GM15510 (cell line): ENCODE measurements around the gene KCNJ16.

Source experiments
- POLR2A ChIP-seq: IDR thresholded peaks from 3 replicates; pipeline ENCODE4 v1.6.1; 2011; ENCODE audit warnings: borderline replicate concordance; ENCODE audit not compliant: insufficient read length; ENCODE audit errors: extremely low read depth

Gene KCNJ16

GRCh38 chr17:70124723-70125122 lies 49.7 kb downstream of the KCNJ16 start:
- no peak for TF ChIP-seq POLR2A

GRCh38 chr17:70127221-70127873 lies 52.3 kb downstream of the KCNJ16 start:
- TF ChIP-seq POLR2A = no peak

GRCh38 chr17:70128727-70129238 lies 53.8 kb downstream of the KCNJ16 start:
- TF ChIP-seq POLR2A = no peak

GRCh38 chr17:70130289-70130688 lies 55.3 kb downstream of the KCNJ16 start:
- no peak for TF ChIP-seq POLR2A

GRCh38 chr17:70132505-70132904 lies 57.5 kb downstream of the KCNJ16 start:
- no peak for TF ChIP-seq POLR2A

- no peak for TF ChIP-seq POLR2A
Measured at GRCh38 chr17:70134042-70134441, 59.0 kb downstream of the KCNJ16 start.

- no peak for TF ChIP-seq POLR2A
Measured at GRCh38 chr17:70134777-70135176, 59.8 kb downstream of the KCNJ16 start.

- TF ChIP-seq POLR2A = no peak
Measured at GRCh38 chr17:70136131-70136530, 61.1 kb downstream of the KCNJ16 start.

GRCh38 chr17:70137451-70138230 lies 62.6 kb downstream of the KCNJ16 start:
- no peak for TF ChIP-seq POLR2A

GRCh38 chr17:70138291-70138865 lies 63.4 kb downstream of the KCNJ16 start:
- TF ChIP-seq POLR2A = no peak

- no peak for TF ChIP-seq POLR2A
Measured at GRCh38 chr17:70139449-70139993, 64.5 kb downstream of the KCNJ16 start.

GRCh38 chr17:70144260-70144846 lies 69.3 kb downstream of the KCNJ16 start:
- no peak for TF ChIP-seq POLR2A

- TF ChIP-seq POLR2A = no peak
Measured at GRCh38 chr17:70153210-70153609, 78.2 kb downstream of the KCNJ16 start.

GRCh38 chr17:70157151-70157550 lies 82.1 kb downstream of the KCNJ16 start:
- TF ChIP-seq POLR2A = no peak

- TF ChIP-seq POLR2A = no peak
Measured at GRCh38 chr17:70158180-70158579, 83.2 kb downstream of the KCNJ16 start.

GRCh38 chr17:70158591-70158990 lies 83.6 kb downstream of the KCNJ16 start:
- no peak for TF ChIP-seq POLR2A

GRCh38 chr17:70159980-70160379 lies 85.0 kb downstream of the KCNJ16 start:
- no peak for TF ChIP-seq POLR2A
